DMS153 treated with DMSO at 0.1 percent for 48 hours (cell line): ENCODE measurements around the gene GET4.
"Not testable (repeated sequence)": the region's sequence is repeated elsewhere in the genome, so short reads cannot be mapped to it uniquely, and the experiment has no call there.

Experiments
- DNase-seq: peaks from one replicate; lab custom pipeline; 2025; ENCODE audit not compliant: unreplicated experiment; lab: John Stamatoyannopoulos, UW

GET4 gene

DNA sequence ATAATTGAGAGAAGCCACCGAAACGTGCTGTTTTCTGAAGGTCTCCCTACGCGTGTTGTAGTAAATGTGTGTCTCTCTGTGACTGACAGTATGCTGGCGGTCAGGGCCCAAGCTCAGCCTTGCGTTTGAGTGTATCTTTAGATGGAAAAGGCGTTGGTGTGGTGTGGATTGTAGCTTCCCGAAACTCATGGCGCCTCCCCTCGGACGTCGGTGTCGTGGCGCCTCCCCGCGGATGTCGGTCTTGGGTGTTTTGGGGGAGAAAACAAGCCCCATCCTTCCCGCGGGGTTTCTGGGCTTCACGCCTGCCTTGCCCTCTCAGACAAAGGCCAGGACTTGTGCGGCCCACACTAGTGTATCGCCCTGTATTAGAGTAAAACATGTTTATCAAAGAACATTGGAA, 31.3 kb upstream of the GET4 start:
- no peak for DNase-seq

DNA sequence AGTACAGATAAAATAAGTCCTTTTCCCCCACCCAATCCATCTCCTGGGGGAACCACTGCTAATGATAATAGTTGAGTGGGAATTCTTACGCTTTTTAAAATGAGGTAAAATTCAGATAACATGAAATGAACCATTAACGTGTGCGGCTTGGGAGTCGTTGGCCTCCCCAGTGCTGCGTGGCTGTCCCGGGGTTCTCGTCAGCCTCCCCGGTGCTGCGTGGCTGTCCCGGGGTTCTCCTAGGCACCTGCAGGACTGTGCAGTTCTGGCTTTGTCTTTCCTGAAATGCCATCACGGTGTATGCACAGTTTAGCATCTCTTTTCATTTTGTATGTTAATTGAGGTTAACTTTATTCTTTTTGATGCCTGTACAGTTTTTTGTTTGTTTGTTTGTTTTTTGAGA, 30.6 kb upstream of the GET4 start:
- no peak for DNase-seq

GRCh38 chr7:846958-847650, 29.2 kb upstream of the GET4 start:
- DNase-seq: not testable (repeated sequence)

DNA sequence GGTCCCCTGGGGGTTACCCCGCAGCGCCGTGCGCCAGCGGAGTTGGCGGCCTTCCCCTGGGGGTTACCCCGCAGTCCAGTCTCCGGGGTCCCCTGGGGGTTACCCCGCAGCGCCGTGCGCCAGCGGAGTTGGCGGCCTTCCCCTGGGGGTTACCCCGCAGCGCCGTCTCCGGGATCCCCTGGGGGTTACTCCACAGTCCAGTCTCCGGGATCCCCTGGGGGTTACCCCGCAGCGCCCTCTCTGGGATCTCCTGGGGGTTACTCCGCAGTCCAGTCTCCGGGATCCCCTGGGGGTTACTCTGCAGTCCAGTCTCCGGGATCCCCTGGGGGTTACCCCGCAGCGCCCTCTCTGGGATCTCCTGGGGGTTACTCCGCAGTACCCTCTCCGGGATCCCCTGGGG, 28.6 kb upstream of the GET4 start:
- DNase-seq: not testable (repeated sequence)

- no peak for DNase-seq
These were observed 27.2 kb upstream of the GET4 start for GRCh38 chr7:849145-849544.

DNA sequence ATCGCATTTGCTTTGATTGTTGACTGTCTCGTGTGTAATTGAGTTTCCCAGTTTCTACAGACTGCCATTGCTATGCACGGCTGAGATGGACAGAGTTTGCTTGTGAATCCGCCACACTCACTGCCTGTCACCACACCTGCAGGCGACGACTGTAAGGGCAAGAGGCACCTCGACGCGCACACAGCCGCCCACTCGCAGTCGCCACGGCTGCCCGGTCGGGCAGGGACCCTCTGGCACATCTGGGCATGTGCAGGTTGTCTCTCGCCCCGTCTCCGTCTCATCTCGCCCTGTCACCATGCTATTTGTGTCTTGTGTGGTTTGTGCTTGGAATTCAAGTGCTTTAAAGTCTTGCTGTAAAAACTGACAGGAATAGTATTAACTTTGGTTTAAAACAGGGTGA, 26.6 kb upstream of the GET4 start:
- no peak for DNase-seq

DNA sequence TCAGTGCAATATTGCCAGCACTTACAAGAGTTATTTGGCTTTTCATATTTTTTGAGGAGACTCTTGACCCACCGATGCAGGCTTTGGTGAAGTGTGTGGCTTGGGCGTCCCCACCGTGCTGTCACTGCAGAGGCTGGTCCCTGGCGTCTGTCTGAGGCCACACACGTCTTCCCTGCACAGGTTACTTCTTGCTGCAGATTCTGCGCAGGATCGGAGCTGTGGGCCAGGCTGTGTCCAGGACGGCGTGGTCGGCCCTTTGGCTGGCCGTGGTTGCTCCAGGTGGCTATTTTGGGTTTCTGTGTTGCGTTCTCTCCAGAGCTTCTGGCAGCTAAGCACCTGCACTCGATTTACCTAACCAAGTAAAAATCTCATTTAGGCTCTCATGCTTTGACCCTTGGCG, 25.1 kb upstream of the GET4 start:
- DNase-seq: no peak

- DNase-seq: no peak
These were observed 22.8 kb upstream of the GET4 start for GRCh38 chr7:853366-854117.

DNA sequence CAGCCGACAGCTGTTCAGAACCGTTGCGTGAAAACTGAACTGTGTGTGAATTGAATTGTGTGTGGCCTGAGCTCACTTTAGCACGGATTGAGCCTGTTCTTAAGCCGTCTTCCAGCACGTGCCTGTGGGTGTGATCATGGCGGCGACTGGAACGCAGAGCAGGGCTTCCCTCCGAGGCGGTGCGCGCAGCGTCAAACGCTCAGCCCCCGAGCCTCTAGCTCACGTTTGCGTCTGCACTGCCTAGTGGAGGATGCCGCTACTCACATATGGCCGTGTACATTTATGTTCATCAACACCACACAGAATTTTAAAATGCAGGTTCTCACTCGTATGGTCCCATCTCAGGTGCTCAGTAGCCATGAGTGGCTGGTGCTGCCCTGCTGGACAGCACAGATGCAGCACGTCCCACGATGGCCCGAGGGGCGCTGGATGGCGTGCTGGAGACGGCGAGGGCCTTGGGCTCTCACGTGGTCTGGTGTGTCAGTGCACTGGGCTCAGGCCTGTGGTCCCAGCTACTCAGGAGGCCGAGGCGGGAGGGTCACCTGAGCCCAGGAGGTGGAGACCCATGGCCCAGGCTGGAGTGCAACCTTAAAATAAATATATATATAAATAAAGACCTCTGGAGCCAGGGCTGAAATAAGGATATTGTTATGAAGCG, 22.1 kb upstream of the GET4 start:
- no peak for DNase-seq

DNA sequence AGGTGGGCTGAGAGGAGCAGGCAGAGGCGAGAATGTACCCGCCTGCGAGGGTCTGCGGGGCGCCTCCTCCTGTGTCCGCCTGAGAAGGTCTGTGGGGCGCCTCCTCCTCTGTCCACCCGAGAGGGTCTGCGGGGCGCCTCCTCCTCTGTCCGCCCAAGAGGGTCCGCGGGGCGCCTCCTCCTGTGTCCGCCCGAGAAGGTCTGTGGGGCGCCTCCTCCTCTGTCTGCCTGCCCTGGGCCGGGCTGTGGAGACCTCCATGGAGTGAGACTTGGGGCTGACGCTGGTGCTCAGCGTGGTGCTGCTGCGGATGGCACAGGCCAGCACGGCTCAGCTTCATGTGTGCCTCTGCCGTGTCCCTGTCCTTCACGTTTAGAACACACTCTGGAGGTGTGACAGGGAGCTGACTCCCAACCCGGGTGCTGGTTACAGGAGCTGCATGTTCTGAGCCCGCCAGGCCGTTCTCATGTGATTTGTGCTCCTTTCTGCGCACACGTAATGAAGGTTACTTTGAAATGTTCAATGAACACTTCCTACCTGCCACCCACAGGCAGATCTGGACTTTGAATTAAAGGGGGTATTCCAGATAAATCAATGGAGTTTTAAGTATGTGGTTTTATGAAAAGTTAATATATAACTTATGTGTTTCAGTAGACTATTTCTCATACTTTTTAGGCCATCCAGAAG, 20.5 kb upstream of the GET4 start:
- no peak for DNase-seq

GRCh38 chr7:856444-857095, 19.8 kb upstream of the GET4 start:
- DNase-seq: no peak

DNA sequence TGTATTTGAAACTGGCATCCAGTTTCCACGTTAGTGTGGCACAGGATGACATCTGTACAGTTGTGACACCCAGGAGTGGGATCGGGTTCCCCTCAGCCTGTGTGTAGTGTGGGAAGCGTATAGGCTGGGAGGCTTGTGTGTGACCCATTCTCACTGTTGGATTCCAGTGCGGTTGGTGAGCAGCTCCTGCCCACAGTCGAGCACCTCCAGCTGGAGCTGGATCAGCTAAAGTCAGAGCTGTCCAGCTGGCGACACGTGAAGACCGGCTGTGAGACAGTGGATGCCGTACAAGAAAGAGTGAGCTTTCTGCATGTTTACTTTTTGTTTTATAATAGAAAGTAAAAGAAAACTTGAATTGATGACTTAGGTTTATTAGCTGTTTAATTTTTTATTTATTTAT, 18.7 kb upstream of the GET4 start:
- DNase-seq: no peak

GRCh38 chr7:859359-860030, 16.9 kb upstream of the GET4 start:
- no peak for DNase-seq

DNA sequence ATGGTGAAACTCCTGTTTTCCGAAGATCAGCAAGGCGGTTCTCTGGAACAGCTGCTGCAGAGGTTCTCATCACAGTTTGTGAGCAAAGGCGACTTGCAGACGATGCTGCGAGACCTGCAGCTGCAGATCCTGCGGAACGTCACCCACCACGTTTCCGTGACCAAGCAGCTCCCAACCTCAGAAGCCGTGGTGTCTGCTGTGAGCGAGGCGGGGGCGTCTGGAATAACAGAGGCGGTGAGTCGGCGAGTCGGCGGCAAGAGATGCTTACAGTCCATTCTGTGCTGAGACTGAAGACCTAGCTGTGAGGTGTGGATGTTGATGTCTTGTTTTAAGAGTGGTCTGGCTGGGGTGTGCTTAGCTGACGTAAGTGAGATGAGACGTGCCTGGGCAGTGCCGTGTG, 16.2 kb upstream of the GET4 start:
- no peak for DNase-seq

- no peak for DNase-seq
These were observed 15.1 kb upstream of the GET4 start for GRCh38 chr7:861222-861621.

DNA sequence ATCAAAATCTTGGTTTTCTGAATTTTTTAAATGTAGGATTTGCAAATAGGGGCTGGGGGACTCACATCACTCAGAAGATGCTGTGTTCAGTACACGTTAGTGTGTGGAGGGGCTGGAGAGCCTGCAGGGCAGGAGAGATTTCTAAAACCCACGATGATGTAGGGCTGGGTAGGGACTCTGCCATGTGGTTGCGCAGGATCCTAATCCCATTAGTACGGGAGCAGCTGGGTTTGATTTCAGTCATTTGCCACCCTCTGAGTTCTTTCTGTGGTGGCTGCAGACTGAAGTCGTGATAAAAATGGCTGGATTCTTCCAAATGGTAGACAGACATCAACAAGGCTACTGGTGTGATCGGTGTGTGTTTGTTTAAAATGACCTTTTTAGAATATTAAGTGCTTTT, 14.2 kb upstream of the GET4 start:
- no peak for DNase-seq

DNA sequence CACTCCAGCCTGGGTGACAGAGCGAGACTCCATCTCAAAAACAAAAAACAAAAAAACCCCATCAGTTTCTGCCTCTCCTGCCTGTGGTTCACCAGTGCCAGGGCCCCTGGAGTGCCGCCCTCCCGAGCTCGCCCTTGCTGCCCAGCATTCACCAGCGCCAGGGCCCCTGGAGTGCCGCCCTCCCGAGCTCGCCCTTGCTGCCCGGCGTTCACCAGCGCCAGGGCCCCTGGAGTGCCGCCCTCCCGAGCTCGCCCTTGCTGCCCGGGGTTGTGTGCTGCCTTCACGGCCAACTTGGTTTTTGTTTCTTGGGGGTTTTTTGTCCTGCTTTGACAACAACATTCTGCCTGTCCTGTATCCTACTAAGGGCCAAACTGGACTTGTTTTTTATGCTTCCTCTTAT, 13.2 kb upstream of the GET4 start:
- no peak for DNase-seq

DNA sequence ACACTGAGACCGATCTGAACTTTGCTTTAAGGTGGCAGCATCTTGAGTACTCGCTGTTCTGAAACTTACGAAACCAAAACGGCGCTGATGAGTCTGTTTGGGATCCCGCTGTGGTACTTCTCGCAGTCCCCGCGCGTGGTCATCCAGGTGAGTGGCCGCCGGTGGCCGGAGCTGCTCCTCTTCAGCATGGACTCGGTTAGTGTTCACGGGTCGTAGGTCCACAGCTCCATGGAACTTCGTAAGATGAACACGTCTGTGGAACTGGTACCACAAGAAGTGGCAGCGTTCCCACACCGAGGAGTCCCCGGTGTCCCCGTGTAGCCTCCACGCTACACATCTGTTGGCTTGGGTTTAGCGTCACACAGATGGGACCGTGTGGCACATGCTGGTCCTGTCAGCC, 10.4 kb upstream of the GET4 start:
- no peak for DNase-seq

GRCh38 chr7:867001-867405, 9.4 kb upstream of the GET4 start:
- no peak for DNase-seq

DNA sequence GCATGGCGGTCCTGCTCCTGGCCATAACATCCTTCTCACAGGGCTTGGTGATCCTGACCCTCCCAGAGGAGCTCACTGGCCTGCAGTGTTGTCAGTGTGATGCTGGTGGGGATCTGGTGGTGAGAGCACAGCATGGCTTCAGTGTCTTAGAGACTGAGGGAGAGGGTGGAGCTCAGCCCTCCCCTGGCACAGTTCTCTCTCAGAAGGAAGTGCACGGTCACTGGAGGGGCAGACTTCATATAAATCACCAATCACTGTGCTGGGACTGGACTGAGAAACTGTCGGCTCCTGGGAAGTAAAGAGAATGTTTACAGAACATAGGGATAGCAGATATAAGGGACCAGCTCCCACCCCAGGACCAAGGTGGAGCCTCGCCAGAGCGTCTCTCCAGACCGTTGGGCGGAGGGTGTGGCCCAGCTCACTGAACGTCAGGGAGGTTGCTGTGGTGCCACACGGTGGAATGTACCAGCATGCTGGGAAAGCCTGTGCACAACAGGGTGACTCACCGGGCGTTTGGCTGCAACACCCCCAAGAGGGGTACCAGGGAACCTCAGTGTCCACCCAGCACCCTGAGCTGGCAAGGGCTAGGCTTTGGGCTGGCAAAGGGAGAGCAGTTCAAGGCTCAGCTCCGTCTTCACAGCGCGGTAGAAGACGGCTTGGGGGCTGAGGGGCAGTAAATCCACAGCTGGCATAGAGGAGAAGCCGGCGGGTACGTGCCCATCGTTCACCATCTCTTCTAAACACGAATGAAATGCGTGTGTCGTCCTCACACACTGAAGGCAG, 8.8 kb upstream of the GET4 start:
- no peak for DNase-seq
